H4 (cell line): ENCODE results near the gene DRAP1. TPM values are rescaled to one million over a fixed set of nuclear protein-coding genes. Genes with fewer than 3 reads are reported as not detected.
"Not testable (repeated sequence)": the region's sequence is repeated elsewhere in the genome, so short reads cannot be mapped to it uniquely, and the experiment has no call there.

Experiments used
- DNase-seq: peaks from one replicate; pipeline ENCODE4 v3.0.0-alpha.2; 2015; ENCODE audit warnings: low spot score
- total RNA-seq: library from RNA; depleted of rRNA; stranded (reverse); fragments of >200 nt; shearing (Covaris generic); gene quantifications from 2 replicates; pipeline ENCODE4 v1.2.3, GENCODE V29; 2014

The DRAP1 gene
- total RNA-seq, 1 experiment from 2014 or later, result 181 TPM

DNA sequence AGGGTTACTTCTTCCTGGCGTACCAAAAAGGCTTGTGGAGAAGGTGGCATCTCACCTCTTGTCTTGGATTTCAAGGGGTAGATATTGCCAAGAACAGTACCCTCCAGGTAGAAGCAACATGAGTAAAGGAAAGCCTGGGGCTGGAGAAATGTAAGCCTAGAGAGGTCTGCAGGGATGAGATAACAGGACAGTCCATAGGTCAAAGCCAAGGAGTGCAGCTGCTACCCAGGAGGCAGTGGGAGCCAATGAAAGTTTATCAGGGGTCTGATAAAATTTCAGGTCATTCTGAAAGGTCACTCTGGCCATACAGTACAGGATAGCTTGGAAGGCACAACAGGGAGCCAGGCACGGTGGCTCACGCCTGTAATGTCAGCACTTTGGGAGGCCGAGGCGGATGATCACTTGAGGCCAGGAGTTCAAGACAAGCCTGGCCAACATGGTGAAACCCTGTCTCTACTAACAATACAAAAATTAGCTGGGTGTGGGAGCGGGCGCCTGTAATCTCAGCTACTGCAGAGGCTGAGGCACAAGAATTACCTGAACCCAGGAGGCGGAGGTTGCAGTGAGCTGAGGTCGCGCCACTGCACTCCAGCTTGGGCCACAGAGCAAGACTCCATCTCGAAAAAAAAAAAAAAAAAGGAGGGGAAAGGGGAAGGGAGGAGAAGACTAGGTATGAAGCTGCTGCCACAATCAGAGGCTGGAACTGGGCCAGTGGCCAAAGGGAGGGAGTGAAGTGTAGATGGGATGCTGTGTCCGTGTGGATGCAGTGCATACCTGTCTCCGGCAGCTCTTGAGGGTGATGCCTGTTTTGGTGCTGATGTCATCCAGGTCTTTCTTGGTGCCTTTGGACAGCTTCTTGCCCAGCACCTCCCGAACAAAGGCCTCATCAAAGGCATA, 32.2 kb upstream of the DRAP1 start:
- DNase-seq, result no peak

DNA sequence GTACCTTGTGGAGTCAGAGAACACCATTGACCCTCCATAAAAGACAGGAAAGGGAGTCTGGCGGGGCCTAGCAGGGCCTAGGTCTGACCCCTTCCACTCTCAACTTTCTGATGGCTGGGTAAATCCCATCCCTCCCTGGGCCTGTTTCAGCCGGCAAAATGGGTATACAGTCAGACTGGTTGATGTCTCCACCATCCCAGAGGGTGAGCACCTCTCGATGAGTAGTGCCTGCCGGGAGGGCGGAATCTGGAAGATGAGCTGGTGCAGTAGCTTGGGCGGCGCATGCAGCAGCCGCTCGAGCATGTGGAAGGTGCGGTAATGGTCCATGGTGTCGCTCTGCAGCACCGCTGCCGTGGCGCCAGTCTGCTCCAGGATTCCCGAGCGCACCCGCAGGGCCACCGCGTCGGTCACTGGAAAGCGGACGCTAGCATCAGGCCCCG, 31.5 kb upstream of the DRAP1 start:
- no peak for DNase-seq

GRCh38 chr11:65888163-65888814, 30.9 kb upstream of the DRAP1 start, which contains the start of gene FIBP:
TSS of gene FIBP (minus strand) at chr11:65888471. CDS start at chr11:65888418, 53 bp downstream.
- peak; percentile 95 for DNase-seq

- peak; percentile 90 for DNase-seq
Measured at GRCh38 chr11:65890324-65891218, 28.7 kb upstream of the DRAP1 start, which contains the start of gene CCDC85B. TSS of gene CCDC85B (plus strand) at chr11:65890673. CDS start at chr11:65890784, 111 bp downstream.

DNA sequence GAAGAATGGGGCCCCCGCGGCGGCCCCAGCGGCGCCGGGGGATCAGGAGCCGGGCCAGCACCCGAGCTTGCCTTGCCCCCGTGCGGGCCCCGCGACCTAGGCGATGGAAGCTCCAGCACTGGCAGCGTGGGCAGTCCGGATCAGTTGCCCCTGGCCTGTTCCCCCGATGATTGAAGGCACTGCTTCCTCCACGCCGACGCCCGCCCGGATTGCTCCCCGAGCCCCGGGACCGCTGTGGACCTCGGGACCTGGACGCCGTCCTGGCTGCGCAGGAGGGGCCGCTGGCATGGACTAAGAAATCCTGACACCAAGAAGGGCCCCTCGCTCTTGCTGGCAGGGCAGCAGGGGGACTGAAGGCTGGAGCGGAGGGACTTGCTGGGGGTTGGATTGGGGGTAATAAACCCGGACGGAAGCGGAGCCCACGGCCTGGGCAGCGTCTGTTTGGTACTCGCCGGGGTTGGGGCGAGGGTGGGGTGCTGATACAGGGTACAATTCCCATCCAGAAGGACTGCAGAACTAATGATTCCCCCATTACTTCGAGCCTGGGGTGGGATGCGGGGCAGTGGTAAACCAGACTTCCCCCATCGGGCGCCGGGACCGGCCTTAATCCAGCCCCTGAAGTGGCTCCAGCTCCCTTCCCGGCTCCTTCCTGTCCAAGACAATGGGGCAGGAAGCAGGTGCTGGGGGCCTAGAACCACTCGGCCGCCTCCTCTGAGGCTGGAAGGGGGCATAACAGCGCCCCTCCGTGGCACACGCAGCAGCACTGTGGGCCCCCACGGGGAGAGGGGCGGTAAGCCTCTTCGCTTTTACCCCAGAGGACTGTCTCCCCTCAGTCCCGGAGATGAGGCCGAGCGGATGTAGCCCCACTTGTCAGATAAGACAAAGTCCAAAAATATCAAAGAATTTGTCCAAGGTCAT, 27.7 kb upstream of the DRAP1 start:
- DNase-seq, result no peak

- DNase-seq, result not testable (repeated sequence)
Measured at GRCh38 chr11:65892137-65892540, 27.1 kb upstream of the DRAP1 start.

DNA sequence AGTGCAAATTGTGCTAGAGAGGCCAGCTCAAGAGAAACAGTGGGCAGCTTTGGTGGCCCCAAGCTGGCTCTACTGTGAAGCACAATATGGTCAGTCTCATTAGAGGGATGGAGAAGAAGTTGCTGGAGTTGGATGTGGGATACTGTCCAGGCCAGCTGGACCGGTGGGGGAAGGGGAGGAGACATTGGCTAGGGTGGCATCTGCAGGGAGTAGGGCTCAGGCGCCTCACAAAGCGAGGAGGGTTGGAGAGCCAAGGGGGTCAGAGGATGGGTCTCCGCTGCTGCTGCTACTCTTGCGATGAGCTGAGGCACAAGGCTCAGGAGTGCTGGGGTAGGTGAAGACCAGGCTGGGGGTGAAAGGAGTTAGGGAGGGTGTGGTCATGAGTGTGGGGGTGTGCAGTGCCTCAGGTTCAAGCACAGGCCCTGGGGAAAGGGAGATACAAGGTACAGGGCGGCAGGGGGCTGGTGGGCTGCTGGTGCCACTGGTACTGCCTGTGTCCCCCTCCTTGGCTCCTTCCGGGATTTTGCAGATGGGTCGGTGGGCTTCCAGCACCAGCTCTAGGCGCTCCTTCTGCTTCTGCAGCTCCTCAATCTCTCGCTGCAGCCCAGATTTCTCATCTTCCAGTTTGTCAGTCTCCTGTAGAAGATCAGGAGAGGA, 26.4 kb upstream of the DRAP1 start:
- no peak for DNase-seq

- no peak for DNase-seq
Measured at GRCh38 chr11:65894034-65894591, 25.1 kb upstream of the DRAP1 start.

- no peak for DNase-seq
Measured at GRCh38 chr11:65895482-65895981, 23.7 kb upstream of the DRAP1 start.

- DNase-seq, result no peak
Measured at GRCh38 chr11:65896034-65896999, 22.9 kb upstream of the DRAP1 start.

DNA sequence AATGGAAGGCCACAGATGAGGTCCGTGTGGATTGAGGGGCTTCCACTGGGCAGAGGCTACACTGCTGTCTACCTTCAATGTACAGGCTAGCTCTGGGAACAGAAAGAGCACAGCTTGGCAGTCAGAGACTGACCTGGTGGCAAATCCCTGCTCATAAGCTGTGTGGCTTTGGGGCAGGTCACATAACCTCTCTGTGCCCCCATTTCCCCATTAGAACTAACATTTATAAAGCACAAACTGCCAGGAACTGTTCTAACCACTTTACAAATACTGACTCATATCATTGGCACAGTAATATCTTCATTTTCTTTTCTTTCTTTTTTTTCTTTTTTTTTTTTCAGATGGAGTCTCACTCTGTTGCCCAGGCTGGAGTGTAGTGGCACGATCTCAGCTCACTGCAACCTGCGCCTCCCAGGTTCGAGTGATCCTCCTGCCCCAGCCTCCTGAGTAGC, 22.2 kb upstream of the DRAP1 start:
- DNase-seq, result no peak

- DNase-seq, result no peak
Measured at GRCh38 chr11:65898656-65899355, 20.4 kb upstream of the DRAP1 start.

DNA sequence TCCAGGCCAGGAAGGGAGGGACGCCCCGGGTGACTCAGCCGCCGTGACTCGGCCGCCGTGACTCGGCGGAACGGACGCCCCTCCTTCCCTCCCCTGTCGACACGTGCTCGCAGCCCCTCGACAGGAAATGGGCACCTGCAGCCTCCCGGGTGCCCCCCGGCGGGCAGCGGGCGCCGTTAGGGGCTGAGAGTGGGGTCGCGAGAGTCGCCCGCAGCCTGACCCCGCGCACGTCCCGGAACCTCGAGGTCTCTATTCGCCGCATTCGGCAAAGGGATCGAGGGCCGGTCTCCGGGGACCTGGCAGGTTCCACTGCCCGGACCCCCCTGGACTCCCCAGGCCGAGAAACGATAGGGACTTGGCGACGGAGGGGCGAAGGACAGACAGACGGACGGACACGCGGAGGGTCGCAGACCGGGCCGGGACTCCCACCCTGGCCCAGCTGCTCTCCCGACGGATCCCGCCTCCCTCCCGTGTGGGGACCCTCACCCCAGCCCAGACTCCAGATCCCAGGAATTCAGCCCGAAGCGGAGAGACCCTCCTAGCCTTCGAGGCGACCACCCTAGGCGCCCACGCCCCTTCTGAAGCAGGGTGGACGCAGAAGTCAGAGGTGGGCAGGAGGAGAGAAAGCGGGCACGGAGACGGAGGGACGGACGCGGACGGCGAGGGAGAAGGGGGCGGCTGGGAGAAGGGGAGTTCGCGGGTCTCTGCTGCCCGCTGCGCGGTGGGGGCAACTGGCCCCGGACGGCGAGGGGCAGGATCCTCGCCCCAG, 19.7 kb upstream of the DRAP1 start:
- DNase-seq, result peak; percentile 65

DNA sequence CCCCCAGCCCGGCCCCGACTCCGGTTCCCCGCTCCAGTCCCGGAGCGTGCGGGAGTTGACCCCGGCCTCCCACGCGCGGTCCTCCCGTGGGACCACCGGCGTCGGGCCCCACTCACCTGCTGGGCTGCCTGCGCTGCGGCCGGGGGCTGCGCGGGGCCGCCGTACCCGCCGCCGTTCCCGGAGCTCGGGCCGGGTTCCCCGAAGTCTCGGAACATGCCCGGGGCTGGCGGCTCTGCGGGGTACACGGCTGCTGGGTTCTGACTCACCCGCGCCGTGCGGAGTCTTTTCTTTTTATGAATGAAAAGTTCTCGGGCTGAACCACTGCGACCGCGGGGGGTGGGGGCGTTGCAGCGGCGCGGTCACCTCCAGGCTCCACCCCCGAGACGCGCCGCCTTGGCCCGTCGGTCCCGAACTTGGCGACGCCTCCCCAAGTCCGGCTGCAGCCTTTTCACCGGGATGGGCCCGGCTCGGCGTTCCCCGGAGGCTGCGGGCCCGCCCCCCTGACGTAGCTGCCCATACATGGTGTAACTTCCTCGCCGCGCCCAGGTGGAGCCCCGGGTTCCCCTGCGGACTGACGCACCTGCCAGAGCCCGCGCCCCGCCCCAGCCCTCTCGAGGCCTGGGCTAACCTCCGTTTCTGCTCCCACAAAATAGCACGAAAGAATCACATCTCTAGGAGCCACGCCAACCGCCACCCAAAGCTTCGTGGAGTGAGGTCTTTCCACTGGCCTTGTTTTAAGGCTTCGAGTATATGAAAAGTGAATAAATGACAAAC, 18.9 kb upstream of the DRAP1 start, which contains the start of gene FOSL1:
FOSL1 (minus strand) TSS at position 264 of the 774 bp plus-strand sequence; CDS start at position 215, 49 bp downstream.
- peak; percentile 93 for DNase-seq

- no peak for DNase-seq
Measured at GRCh38 chr11:65900899-65901180, 18.4 kb upstream of the DRAP1 start.

- DNase-seq, result peak; percentile 90
Measured at GRCh38 chr11:65903068-65903481, 16.2 kb upstream of the DRAP1 start.
